HepG2 (cell line): ENCODE data around the gene SLC23A3. TPM values are rescaled to one million over a fixed set of nuclear protein-coding genes. Genes with fewer than 3 reads are reported as not detected.
A peak's percentile ranks its signal among the peaks of the same experiment; 100 is the strongest.

Source experiments
- ARNTL ChIP-seq: sonication (generic); formaldehyde crosslinking; IDR thresholded peaks from 2 replicates; pipeline ENCODE4 v1.4.0; 2020; ENCODE audit warnings: mild to moderate bottlenecking, missing genetic modification reagents
- EEA1 ChIP-seq: sonication (generic); formaldehyde crosslinking; IDR thresholded peaks from 2 replicates; pipeline ENCODE4 v1.5.1; 2020; ENCODE audit warnings: mild to moderate bottlenecking, missing genetic modification reagents, borderline replicate concordance
- FOSL1 ChIP-seq: sonication (generic); formaldehyde crosslinking; IDR thresholded peaks from 2 replicates; pipeline ENCODE4 v1.9.0; 2021; ENCODE audit warnings: missing genetic modification reagents, borderline replicate concordance
- FOXO1 ChIP-seq: sonication (generic); formaldehyde crosslinking; IDR thresholded peaks from 2 replicates; pipeline ENCODE4 v1.4.0; 2020; ENCODE audit warnings: missing genetic modification reagents
- GABPB1 ChIP-seq: IDR thresholded peaks from 2 replicates; pipeline ENCODE4 v1.6.1; 2016; ENCODE audit warnings: mild to moderate bottlenecking, missing genetic modification reagents, moderate library complexity, missing compliant biosample characterization
- MYNN ChIP-seq: sonication (generic); formaldehyde crosslinking; IDR thresholded peaks from 2 replicates; pipeline ENCODE4 v1.4.0; 2020; ENCODE audit warnings: mild to moderate bottlenecking, low read depth, missing genetic modification reagents
- PBX3 ChIP-seq: sonication (generic); formaldehyde crosslinking; IDR thresholded peaks from 2 replicates; pipeline ENCODE4 v1.8.1; 2023; ENCODE audit warnings: missing genetic modification reagents, inconsistent platforms, borderline replicate concordance
- SKI ChIP-seq: fragments of 450-650 bp; IDR thresholded peaks from one replicate; pipeline ENCODE4 v1.6.1; 2018; ENCODE audit warnings: mild to moderate bottlenecking; ENCODE audit not compliant: partially characterized antibody
- SKIL ChIP-seq: sonication (generic); formaldehyde crosslinking; IDR thresholded peaks from 2 replicates; pipeline ENCODE4 v1.8.0; 2022; ENCODE audit warnings: missing genetic modification reagents, mild to moderate bottlenecking, moderate library complexity, borderline replicate concordance
- ZC3H4 ChIP-seq: sonication (generic); formaldehyde crosslinking; IDR thresholded peaks from 2 replicates; pipeline ENCODE4 v1.4.0; 2020; ENCODE audit warnings: missing genetic modification reagents, borderline replicate concordance
- ZNF12 ChIP-seq: sonication (generic); formaldehyde crosslinking; IDR thresholded peaks from 2 replicates; pipeline ENCODE4 v1.5.0; 2020; ENCODE audit warnings: missing genetic modification reagents
- ZNF121 ChIP-seq: sonication (generic); formaldehyde crosslinking; IDR thresholded peaks from 2 replicates; pipeline ENCODE4 v1.5.0; 2020; ENCODE audit warnings: mild to moderate bottlenecking, missing genetic modification reagents
- ZNF326 ChIP-seq: sonication (generic); formaldehyde crosslinking; IDR thresholded peaks from 2 replicates; pipeline ENCODE4 v1.4.0; 2020; ENCODE audit warnings: missing genetic modification reagents, borderline replicate concordance
- ZSCAN22 ChIP-seq: sonication (generic); formaldehyde crosslinking; IDR thresholded peaks from 2 replicates; pipeline ENCODE4 v1.4.0; 2020; ENCODE audit warnings: mild to moderate bottlenecking, missing genetic modification reagents
- polyA plus RNA-seq, 8 experiments: library from polyadenylated mRNA; depleted of rRNA in 3 of 8; stranded (reverse) in 7 of 8; unstranded in 1 of 8; fragments of >200 nt; fragmentation: Illumina TruSeq in 4 of 8; extraction: Trizol in 4 of 8; gene quantifications; 2 replicates each; pipeline versions ENCODE4 v1.2.1 to v1.2.3, GENCODE V29; 2011 to 2016; ENCODE audit warnings: low read depth in 4 of 8, missing spikeins in 1 of 8, mixed read lengths in 1 of 8; ENCODE audit not compliant: insufficient read depth in 1 of 8
- total RNA-seq, 5 experiments: library from RNA; depleted of rRNA; stranded (reverse); fragments of >200 nt; fragmentation: Illumina TruSeq; extraction: Trizol; gene quantifications; 2 replicates each; pipeline ENCODE4 v1.2.3, GENCODE V29; 2016; ENCODE audit warnings: low read depth in 1 of 5
- TF ChIP-seq, protein P1 (sequence below): sonication (generic); formaldehyde crosslinking; IDR thresholded peaks from 2 replicates; pipeline ENCODE4 v1.9.0; 2021; ENCODE audit warnings: missing genetic modification reagents, borderline replicate concordance
- TF ChIP-seq, protein P2 (sequence below): sonication (generic); formaldehyde crosslinking; IDR thresholded peaks from 2 replicates; pipeline ENCODE4 v1.8.0; 2023; ENCODE audit warnings: mild to moderate bottlenecking, missing genetic modification reagents
- TF ChIP-seq, protein P3 (sequence below): sonication (generic); formaldehyde crosslinking; IDR thresholded peaks from 2 replicates; pipeline ENCODE4 v1.4.0; 2020; ENCODE audit warnings: missing genetic modification reagents

SLC23A3 gene
- total and polyA plus RNA-seq, 2 of the 13 experiments (the other 11 are each of a cell fraction or from before 2014, with no cell fraction given) = 0.38 to 0.78 TPM

GRCh38 chr2:219160186-219161017 lies 9.4 kb downstream of the SLC23A3 start, which contains the start of gene NHEJ1 (continued):
- TF ChIP-seq PBX3 (CRISPR knock-in tag) (no peak), ZC3H4 (CRISPR knock-in tag) (no peak), MYNN (CRISPR knock-in tag) (no peak; the same call in 1 of the 2 replicates), ZNF121 (CRISPR knock-in tag) (no peak), SKI (no peak), SKIL (peak; percentile 17; the same call in 1 of the 2 replicates), GABPB1 (CRISPR knock-in tag) (peak; percentile 84), ZSCAN22 (no peak), ZNF12 (no peak; the same call in 1 of the 2 replicates), EEA1 (CRISPR knock-in tag) (peak; percentile 87; the same call in 1 of the 2 replicates), FOXO1 (CRISPR knock-in tag) (no peak), FOSL1 (CRISPR knock-in tag) (no peak), ARNTL (CRISPR knock-in tag) (no peak), ZNF326 (CRISPR knock-in tag) (no peak)
- TF ChIP-seq, protein P1, sequence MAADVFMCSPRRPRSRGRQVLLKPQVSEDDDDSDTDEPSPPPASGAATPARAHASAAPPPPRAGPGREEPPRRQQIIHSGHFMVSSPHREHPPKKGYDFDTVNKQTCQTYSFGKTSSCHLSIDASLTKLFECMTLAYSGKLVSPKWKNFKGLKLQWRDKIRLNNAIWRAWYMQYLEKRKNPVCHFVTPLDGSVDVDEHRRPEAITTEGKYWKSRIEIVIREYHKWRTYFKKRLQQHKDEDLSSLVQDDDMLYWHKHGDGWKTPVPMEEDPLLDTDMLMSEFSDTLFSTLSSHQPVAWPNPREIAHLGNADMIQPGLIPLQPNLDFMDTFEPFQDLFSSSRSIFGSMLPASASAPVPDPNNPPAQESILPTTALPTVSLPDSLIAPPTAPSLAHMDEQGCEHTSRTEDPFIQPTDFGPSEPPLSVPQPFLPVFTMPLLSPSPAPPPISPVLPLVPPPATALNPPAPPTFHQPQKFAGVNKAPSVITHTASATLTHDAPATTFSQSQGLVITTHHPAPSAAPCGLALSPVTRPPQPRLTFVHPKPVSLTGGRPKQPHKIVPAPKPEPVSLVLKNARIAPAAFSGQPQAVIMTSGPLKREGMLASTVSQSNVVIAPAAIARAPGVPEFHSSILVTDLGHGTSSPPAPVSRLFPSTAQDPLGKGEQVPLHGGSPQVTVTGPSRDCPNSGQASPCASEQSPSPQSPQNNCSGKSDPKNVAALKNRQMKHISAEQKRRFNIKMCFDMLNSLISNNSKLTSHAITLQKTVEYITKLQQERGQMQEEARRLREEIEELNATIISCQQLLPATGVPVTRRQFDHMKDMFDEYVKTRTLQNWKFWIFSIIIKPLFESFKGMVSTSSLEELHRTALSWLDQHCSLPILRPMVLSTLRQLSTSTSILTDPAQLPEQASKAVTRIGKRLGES (CRISPR knock-in tag) = no peak
- TF ChIP-seq, protein P2, sequence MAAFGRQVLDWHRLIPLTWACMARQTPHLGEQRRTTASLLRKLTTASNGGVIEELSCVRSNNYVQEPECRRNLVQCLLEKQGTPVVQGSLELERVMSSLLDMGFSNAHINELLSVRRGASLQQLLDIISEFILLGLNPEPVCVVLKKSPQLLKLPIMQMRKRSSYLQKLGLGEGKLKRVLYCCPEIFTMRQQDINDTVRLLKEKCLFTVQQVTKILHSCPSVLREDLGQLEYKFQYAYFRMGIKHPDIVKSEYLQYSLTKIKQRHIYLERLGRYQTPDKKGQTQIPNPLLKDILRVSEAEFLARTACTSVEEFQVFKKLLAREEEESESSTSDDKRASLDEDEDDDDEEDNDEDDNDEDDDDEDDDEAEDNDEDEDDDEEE (CRISPR knock-in tag) = peak; percentile 95
- TF ChIP-seq, protein P3, sequence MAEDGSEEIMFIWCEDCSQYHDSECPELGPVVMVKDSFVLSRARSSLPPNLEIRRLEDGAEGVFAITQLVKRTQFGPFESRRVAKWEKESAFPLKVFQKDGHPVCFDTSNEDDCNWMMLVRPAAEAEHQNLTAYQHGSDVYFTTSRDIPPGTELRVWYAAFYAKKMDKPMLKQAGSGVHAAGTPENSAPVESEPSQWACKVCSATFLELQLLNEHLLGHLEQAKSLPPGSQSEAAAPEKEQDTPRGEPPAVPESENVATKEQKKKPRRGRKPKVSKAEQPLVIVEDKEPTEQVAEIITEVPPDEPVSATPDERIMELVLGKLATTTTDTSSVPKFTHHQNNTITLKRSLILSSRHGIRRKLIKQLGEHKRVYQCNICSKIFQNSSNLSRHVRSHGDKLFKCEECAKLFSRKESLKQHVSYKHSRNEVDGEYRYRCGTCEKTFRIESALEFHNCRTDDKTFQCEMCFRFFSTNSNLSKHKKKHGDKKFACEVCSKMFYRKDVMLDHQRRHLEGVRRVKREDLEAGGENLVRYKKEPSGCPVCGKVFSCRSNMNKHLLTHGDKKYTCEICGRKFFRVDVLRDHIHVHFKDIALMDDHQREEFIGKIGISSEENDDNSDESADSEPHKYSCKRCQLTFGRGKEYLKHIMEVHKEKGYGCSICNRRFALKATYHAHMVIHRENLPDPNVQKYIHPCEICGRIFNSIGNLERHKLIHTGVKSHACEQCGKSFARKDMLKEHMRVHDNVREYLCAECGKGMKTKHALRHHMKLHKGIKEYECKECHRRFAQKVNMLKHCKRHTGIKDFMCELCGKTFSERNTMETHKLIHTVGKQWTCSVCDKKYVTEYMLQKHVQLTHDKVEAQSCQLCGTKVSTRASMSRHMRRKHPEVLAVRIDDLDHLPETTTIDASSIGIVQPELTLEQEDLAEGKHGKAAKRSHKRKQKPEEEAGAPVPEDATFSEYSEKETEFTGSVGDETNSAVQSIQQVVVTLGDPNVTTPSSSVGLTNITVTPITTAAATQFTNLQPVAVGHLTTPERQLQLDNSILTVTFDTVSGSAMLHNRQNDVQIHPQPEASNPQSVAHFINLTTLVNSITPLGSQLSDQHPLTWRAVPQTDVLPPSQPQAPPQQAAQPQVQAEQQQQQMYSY (CRISPR knock-in tag) = 0 out of 2 replicates have a peak, but pooled peaks have one; percentile 27
